Endothelial cell of umbilical vein (primary cell): ENCODE measurements around the gene INO80B. TPM values are rescaled to one million over a fixed set of nuclear protein-coding genes. Genes with fewer than 3 reads are reported as not detected.

ENCODE experiments used
- BruUV-seq: library from RNA; stranded (reverse); fragments of 400-500 nt; replicated peaks from 2 replicates; lab custom pipeline; 2021; lab: Mats Ljungman, UMichigan
- CTCF ChIA-PET: fragments of 300-600, 350-600 bp; sonication (Branson Sonifier 250); formaldehyde crosslinking; loops from one replicate; lab custom pipeline; 2021; ENCODE audit warnings: antibody characterized with exemption, inconsistent platforms; lab: Charles Lee
- POLR2A ChIA-PET: fragments of 300-600, 350-600 bp; sonication (Branson Sonifier 250); formaldehyde crosslinking; loops from one replicate; lab custom pipeline; 2021; ENCODE audit warnings: antibody characterized with exemption, inconsistent platforms; lab: Charles Lee
- DNase-seq: peaks from one replicate; pipeline ENCODE4 v3.0.0-alpha.2; 2011; ENCODE audit warnings: low read depth, low spot score
- FAIRE-seq: peaks from 2 replicates; lab custom pipeline; 2011; peaks lifted over from hg19 to GRCh38; lab: Jason Lieb, UNC
- H2AFZ ChIP-seq: 2 replicates; pipeline ENCODE4 v1.6.0; 2012; ENCODE audit warnings: low read depth, low read length, control low read depth, inconsistent platforms
- H3K27ac ChIP-seq: 2 replicates; pipeline ENCODE4 v1.5.1; 2011; ENCODE audit warnings: low read depth, mild to moderate bottlenecking, control low read depth, low read length, moderate library complexity; ENCODE audit not compliant: insufficient read depth
- H3K27me3 ChIP-seq, 2 experiments: 2 replicates each; pipeline versions ENCODE4 v1.6.0 to v1.6.1; 2011; ENCODE audit warnings: low read length in 2 of 2, mixed read lengths in 1 of 2; ENCODE audit not compliant: control insufficient read depth in 2 of 2, insufficient read depth in 2 of 2
- H3K36me3 ChIP-seq, 2 experiments: 2 replicates in 1 of 2; 3 replicates in 1 of 2; pipeline ENCODE4 v1.5.1; 2011; ENCODE audit warnings: low read length in 2 of 2, mild to moderate bottlenecking in 1 of 2, moderate library complexity in 1 of 2; ENCODE audit not compliant: control insufficient read depth in 2 of 2, insufficient read depth in 2 of 2; ENCODE audit errors: extremely low read depth in 1 of 2
- H3K4me1 ChIP-seq: 3 replicates; pipeline ENCODE4 v1.5.1; 2011; ENCODE audit warnings: mild to moderate bottlenecking, low read length; ENCODE audit not compliant: control insufficient read depth, insufficient read depth; ENCODE audit errors: extremely low read depth
- H3K4me2 ChIP-seq: 2 replicates; pipeline ENCODE4 v1.6.1; 2011; ENCODE audit warnings: low read length, control low read depth, mixed read lengths; ENCODE audit not compliant: insufficient read depth
- H3K4me3 ChIP-seq, 3 experiments: fragments of 200-600 bp in 1 of 3; sonication (generic), shearing (Covaris generic) in 1 of 3; replicated peaks in 1 of 3; 2 replicates each; pipeline ENCODE4 v1.5.1; 2011 to 2016; ENCODE audit warnings: control low read depth in 3 of 3, low read length in 3 of 3, mild to moderate bottlenecking in 2 of 3, inconsistent platforms in 1 of 3, low read depth in 1 of 3, moderate library complexity in 1 of 3; ENCODE audit not compliant: insufficient read depth in 1 of 3
- H3K79me2 ChIP-seq: 2 replicates; pipeline ENCODE4 v1.6.0; 2012; ENCODE audit warnings: low read length, inconsistent platforms; ENCODE audit not compliant: control insufficient read depth, insufficient read depth
- H3K9ac ChIP-seq: replicated peaks from 2 replicates; pipeline ENCODE3; 2011; ENCODE audit warnings: low read length, control low read depth; ENCODE audit not compliant: insufficient read depth; ENCODE audit errors: extremely low read depth
- H3K9me1 ChIP-seq: replicated peaks from 3 replicates; pipeline ENCODE4 v1.6.0; 2011; ENCODE audit warnings: mild to moderate bottlenecking, low read length; ENCODE audit not compliant: control insufficient read depth, insufficient read depth; ENCODE audit errors: extremely low read depth
- H3K9me3 ChIP-seq: replicated peaks from 2 replicates; pipeline ENCODE4 v1.5.1; 2012; ENCODE audit warnings: low read length, inconsistent platforms; ENCODE audit not compliant: control insufficient read depth, insufficient read depth
- H4K20me1 ChIP-seq: replicated peaks from 2 replicates; pipeline ENCODE3; 2011; ENCODE audit warnings: mild to moderate bottlenecking, low read length; ENCODE audit not compliant: control insufficient read depth, insufficient read depth; ENCODE audit errors: extremely low read depth
- EZH2 ChIP-seq: IDR thresholded peaks from 2 replicates; pipeline ENCODE4 v1.6.1; 2012; ENCODE audit warnings: borderline replicate concordance, low read depth, mild to moderate bottlenecking, moderate library complexity, low read length, inconsistent platforms; ENCODE audit not compliant: severe bottlenecking
- FOS ChIP-seq: IDR thresholded peaks from 2 replicates; pipeline ENCODE4 v1.6.1; 2011; ENCODE audit warnings: mild to moderate bottlenecking, low read length, moderate library complexity, borderline replicate concordance; ENCODE audit not compliant: insufficient read depth
- GATA2 ChIP-seq: IDR thresholded peaks from 2 replicates; pipeline ENCODE4 v1.7.0; 2011; ENCODE audit warnings: low read depth, mild to moderate bottlenecking, moderate library complexity, mixed read lengths, low read length; ENCODE audit not compliant: insufficient read length, insufficient read depth
- JUN ChIP-seq: IDR thresholded peaks from 2 replicates; pipeline ENCODE4 v1.6.1; 2011; ENCODE audit warnings: borderline replicate concordance, low read depth; ENCODE audit not compliant: insufficient read length, insufficient read depth
- MYC ChIP-seq: IDR thresholded peaks from one replicate; pipeline ENCODE4 v1.6.1; 2011; ENCODE audit warnings: mild to moderate bottlenecking, low read depth, low read length
- POLR2A ChIP-seq: IDR thresholded peaks from 2 replicates; pipeline ENCODE4 v1.6.1; 2012; ENCODE audit warnings: low read depth, mild to moderate bottlenecking, control low read depth, low read length
- POLR2AphosphoS5 ChIP-seq: IDR thresholded peaks from 2 replicates; pipeline ENCODE4 v1.6.1; 2012; ENCODE audit warnings: low read depth, mild to moderate bottlenecking, control low read depth, low read length, moderate library complexity; ENCODE audit not compliant: insufficient read depth
- dilution Hi-C: fragments of 300-500 bp; cut with MboI; formaldehyde crosslinking; loops from one replicate; pipeline ENCODE4 v1.15.0; 2019; ENCODE audit warnings: low sequenced_read_pairs; ENCODE audit not compliant: extremely low pct_ligation_motif_present
- intact Hi-C: fragments of 100-400 bp; cut with micrococcal nuclease; formaldehyde crosslinking; loops from one replicate; pipeline ENCODE4 v1.10.0; 2022
- polyA plus RNA-seq, 4 experiments: library from polyadenylated mRNA; depleted of rRNA in 3 of 4; stranded (reverse) in 3 of 4; unstranded in 1 of 4; fragments of >200 nt; gene quantifications; 2 replicates each; pipeline versions ENCODE4 v1.2.1 to v1.2.3, GENCODE V29; 2011 to 2012; ENCODE audit warnings: missing spikeins in 1 of 4
- total RNA-seq: library from RNA; stranded (reverse); gene quantifications from 2 replicates; pipeline ENCODE4 v1.2.3, GENCODE V29; 2021
- TF ChIP-seq, protein P1 (sequence below), 2 donors: IDR thresholded peaks; 1 replicate in 1 of 2; 2 replicates in 1 of 2; pipeline ENCODE4 v1.5.1; 2011; ENCODE audit warnings: low read length in 2 of 2, mild to moderate bottlenecking in 2 of 2, moderate library complexity in 2 of 2, control low read depth in 1 of 2, inconsistent platforms in 1 of 2, low read depth in 1 of 2; ENCODE audit not compliant: insufficient read depth in 1 of 2; ENCODE audit errors: extremely low read depth in 1 of 2
- TF ChIP-seq, protein P2 (sequence below): IDR thresholded peaks from 2 replicates; pipeline ENCODE4 v1.6.1; 2011; ENCODE audit not compliant: insufficient read depth, insufficient read length

The INO80B gene
- total and polyA plus RNA-seq, 2 donors (not counting 3 experiments of a cell fraction or from before 2014, with no cell fraction given): 15.1 to 24.2 TPM

DNA sequence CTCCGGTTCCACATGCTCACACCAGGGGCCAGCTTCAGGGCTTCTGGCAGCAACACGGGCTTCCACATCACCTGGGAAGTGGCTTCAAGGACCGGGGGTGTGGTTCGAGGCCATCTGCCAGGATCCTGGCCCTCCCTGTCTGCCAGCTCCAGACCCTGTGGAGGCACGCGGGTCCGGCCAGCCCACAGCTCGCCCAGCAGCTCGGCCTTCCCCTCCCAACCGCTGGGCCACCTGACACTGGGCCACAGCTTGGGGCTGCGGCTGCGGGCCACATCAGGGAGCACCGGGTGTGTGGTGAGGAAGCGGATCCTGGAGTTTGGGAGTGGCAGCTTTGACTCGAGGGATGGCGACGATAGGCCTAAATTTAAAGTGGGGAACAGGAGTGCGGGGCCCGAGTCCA, 40.4 kb upstream of the INO80B start:
- intact Hi-C loops: no loop called here
- Histone ChIP-seq H3K9ac (no peak overlapping the region), H3K27me3 (peaks cover 29 to 33% of the 10 kb centered on the region in 2 experiments), H3K79me2 (no peaks in the 10 kb centered on the region), H3K4me2 (no peak overlapping the region), H3K9me3 (no peaks in the 10 kb centered on the region), H3K36me3 (no peaks in the 10 kb centered on the region), H3K4me1 (peaks cover 6% of the 10 kb centered on the region), H4K20me1 (no peaks in the 10 kb centered on the region), H3K4me3 (no peak overlapping the region), H3K9me1 (no peaks in the 10 kb centered on the region), H2AFZ (peak overlapping the region; percentile 83), H3K27ac (no peak overlapping the region)
- TF ChIP-seq JUN (no peak), GATA2 (no peak), POLR2A (no peak), FOS (no peak), EZH2 (no peak), MYC (no peak), POLR2AphosphoS5 (no peak)
- TF ChIP-seq, protein P1, sequence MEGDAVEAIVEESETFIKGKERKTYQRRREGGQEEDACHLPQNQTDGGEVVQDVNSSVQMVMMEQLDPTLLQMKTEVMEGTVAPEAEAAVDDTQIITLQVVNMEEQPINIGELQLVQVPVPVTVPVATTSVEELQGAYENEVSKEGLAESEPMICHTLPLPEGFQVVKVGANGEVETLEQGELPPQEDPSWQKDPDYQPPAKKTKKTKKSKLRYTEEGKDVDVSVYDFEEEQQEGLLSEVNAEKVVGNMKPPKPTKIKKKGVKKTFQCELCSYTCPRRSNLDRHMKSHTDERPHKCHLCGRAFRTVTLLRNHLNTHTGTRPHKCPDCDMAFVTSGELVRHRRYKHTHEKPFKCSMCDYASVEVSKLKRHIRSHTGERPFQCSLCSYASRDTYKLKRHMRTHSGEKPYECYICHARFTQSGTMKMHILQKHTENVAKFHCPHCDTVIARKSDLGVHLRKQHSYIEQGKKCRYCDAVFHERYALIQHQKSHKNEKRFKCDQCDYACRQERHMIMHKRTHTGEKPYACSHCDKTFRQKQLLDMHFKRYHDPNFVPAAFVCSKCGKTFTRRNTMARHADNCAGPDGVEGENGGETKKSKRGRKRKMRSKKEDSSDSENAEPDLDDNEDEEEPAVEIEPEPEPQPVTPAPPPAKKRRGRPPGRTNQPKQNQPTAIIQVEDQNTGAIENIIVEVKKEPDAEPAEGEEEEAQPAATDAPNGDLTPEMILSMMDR (IDR thresholded peaks at IDR 0.05; ENCODE audit: extremely low read depth in 1 of 2, insufficient read depth in 1 of 2, low read depth in 1 of 2, low read length in 2 of 2): no peak
- TF ChIP-seq, protein P2, sequence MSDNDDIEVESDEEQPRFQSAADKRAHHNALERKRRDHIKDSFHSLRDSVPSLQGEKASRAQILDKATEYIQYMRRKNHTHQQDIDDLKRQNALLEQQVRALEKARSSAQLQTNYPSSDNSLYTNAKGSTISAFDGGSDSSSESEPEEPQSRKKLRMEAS: no peak
- CTCF ChIA-PET: interaction anchor here (1.2 to 1.8 kb wide), 2 partner anchors 23 to 26 kb away, joined by 3 to 5 read pairs; no protein-coding TSS in a partner anchor
- no TSS peak for BruUV-seq
- POLR2A ChIA-PET: no interaction called here
- DNase-seq: no peak
- dilution Hi-C loops: no loop called here
- no peak for FAIRE-seq
